HS-5 (cell line): ENCODE data around the gene TXNDC8.

Source experiments
- DNase-seq: peaks from one replicate; pipeline ENCODE4 v3.0.0-alpha.2; 2012; ENCODE audit warnings: low read depth

The TXNDC8 gene

GRCh38 chr9:110278080-110278707 lies 59.5 kb downstream of the TXNDC8 start:
- no peak for DNase-seq

- DNase-seq, result no peak
Measured at GRCh38 chr9:110276781-110277180, 60.9 kb downstream of the TXNDC8 start.

GRCh38 chr9:110270211-110270995 lies 67.3 kb downstream of the TXNDC8 start:
- DNase-seq, result no peak

- DNase-seq, result no peak
Measured at GRCh38 chr9:110266795-110267194, 70.9 kb downstream of the TXNDC8 start.

- DNase-seq, result no peak
Measured at GRCh38 chr9:110261632-110262031, 76.0 kb downstream of the TXNDC8 start.

GRCh38 chr9:110260911-110261310 lies 76.8 kb downstream of the TXNDC8 start:
- DNase-seq, result no peak

- no peak for DNase-seq
Measured at GRCh38 chr9:110259566-110259965, 78.1 kb downstream of the TXNDC8 start.

- DNase-seq, result no peak
Measured at GRCh38 chr9:110258690-110259091, 79.0 kb downstream of the TXNDC8 start.

GRCh38 chr9:110257956-110258355 lies 79.7 kb downstream of the TXNDC8 start:
- DNase-seq, result no peak

GRCh38 chr9:110257097-110257841 lies 80.4 kb downstream of the TXNDC8 start:
- DNase-seq, result no peak

- DNase-seq, result peak; percentile 76
Measured at GRCh38 chr9:110256380-110257096, 81.1 kb downstream of the TXNDC8 start, which contains the start of gene TXN. Gene TXN, minus strand, starts transcription at chr9:110256507. Its CDS starts 72 bp downstream, at chr9:110256435.

- DNase-seq, result no peak
Measured at GRCh38 chr9:110255463-110256379, 81.9 kb downstream of the TXNDC8 start.

- DNase-seq, result no peak
Measured at GRCh38 chr9:110255034-110255462, 82.6 kb downstream of the TXNDC8 start.

- DNase-seq, result no peak
Measured at GRCh38 chr9:110254500-110254899, 83.2 kb downstream of the TXNDC8 start.
